Ovary (tissue), 3 donors: ENCODE measurements around the gene THAP12.
A peak's percentile ranks its signal among the peaks of the same experiment; 100 is the strongest.

ENCODE experiments used
- CTCF ChIP-seq, 3 donors: fragments of 450-650 bp in 2 of 3; fragments of 200-600 bp in 1 of 3; IDR thresholded peaks; one replicate each; pipeline versions ENCODE4 v1.5.1 to v1.8.0; 2016 to 2022; ENCODE audit warnings: antibody characterized with exemption in 3 of 3, mild to moderate bottlenecking in 1 of 3
- POLR2A ChIP-seq: fragments of 450-650 bp; IDR thresholded peaks from one replicate; pipeline ENCODE4 v1.6.1; 2017; ENCODE audit warnings: antibody characterized with exemption, mild to moderate bottlenecking, moderate library complexity
- donor health status: DM: no; HTN: no; CAD: no.

- TF ChIP-seq CTCF (IDR thresholded peaks at IDR 0.05) (peak; percentile 79 to 86 (median 85)), POLR2A (no peak)
These were observed 62.1 kb downstream of the THAP12 start for GRCh38 chr11:76318744-76319384.
